ENCODE data around the gene SLC8A2.

GRCh38 chr19:47494729-47495128 is 23.0 kb upstream of the SLC8A2 start:
- TF ChIP-seq CTCF (IDR thresholded peaks at IDR 0.05) (no peak), POLR2AphosphoS5 (IDR thresholded peaks at IDR 0.05) (peak in 1 of 3 donors; percentile 52), POLR2A (IDR thresholded peaks at IDR 0.05) (no peak)

All from transverse colon (tissue), 4 donors.